ENCODE measurements around the gene OR6C74. TPM values are rescaled to one million over a fixed set of nuclear protein-coding genes. Genes with fewer than 3 reads are reported as not detected.

The OR6C74 gene
- polyA plus RNA-seq, result not detected

DNA sequence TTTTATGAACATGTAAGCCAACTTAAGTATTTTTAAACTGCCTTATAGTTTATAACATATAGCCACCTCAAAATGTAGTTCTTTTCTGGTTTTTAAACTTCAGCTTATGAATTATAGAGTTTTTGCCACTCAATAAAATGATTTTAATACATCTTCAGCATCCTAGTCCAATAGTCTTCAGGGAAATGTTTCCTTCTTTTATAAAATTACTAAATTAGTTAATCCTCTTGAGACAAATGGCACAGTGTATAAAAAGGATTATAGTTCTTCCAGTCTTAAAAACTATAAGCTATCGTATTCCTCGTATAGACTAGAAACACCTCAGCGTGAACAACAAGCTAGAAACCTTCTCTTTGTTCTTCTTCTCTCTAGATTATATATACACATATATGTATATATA is at the start of gene OR6C74:
Gene OR6C74, plus strand, starts transcription at position 301 of the 400 bp plus-strand sequence. CDS start 2,679 bp downstream, outside the sequence.
- no peak within 1 kb of the TSS for H3K27ac Mint-ChIP-seq
- H3K36me3 Mint-ChIP-seq, result no peaks in the 10 kb centered on the region
- no peaks in the 10 kb centered on the region for H3K9me3 Mint-ChIP-seq
- H3K27me3 Mint-ChIP-seq, result peaks cover 2% of the 10 kb centered on the region
- no peak within 1 kb of the TSS for H3K4me3 Mint-ChIP-seq
- no peaks in the 10 kb centered on the region for H3K4me1 Mint-ChIP-seq

DNA sequence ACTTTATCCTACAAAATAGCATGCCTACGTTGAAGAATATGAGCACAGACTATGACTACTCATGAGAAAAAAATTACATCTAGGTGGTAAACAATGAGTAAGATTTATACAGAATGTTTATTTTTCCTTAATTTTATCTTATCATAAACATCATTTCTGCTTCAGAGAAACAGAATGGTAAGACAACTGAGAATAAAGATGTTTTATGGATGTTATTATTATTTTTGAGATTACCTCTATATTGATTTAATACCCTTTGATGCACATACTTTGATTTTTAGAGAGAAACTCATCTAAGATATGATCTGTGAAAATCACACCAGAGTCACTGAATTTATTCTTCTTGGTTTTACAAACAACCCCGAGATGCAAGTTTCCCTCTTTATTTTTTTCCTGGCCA is 23.7 kb upstream of the OR6C74 start, which contains the start of gene OR10A7:
Gene OR10A7, plus strand, starts transcription at position 301 of the 400 bp plus-strand sequence. Its CDS starts 0 bp downstream, at position 301.
- H3K27me3 Mint-ChIP-seq, result peaks cover 7% of the 10 kb centered on the region
- H3K27ac Mint-ChIP-seq, result no peak within 1 kb of the TSS
- no peak within 1 kb of the TSS for H3K4me3 Mint-ChIP-seq
- peaks cover 0 to 2% (median 0%) of the 10 kb centered on the region in 3 donors for H3K9me3 Mint-ChIP-seq
- no peaks in the 10 kb centered on the region for H3K4me1 Mint-ChIP-seq
- no peaks in the 10 kb centered on the region for H3K36me3 Mint-ChIP-seq

DNA sequence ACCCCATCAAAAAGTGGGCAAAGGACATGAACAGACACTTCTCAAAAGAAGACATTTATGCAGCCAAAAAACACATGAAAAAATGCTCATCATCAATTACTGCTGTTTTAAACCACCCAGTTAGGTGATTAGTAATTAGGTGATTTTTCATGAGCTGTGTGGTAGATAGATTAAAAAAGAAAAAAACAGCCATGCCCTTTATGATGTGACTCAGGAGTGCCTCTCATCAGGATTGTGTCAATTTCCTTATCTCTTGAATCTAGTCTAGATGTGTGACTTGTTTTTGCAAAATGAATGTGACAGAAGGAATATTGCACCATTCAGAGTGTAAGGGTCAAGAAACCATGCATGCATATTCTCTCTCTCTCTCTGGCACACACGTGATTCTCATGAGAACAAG is 17.9 kb upstream of the OR6C74 start:
- peaks cover 0 to 2% (median 0%) of the 10 kb centered on the region in 3 donors for H3K9me3 Mint-ChIP-seq
- no peaks in the 10 kb centered on the region for H3K4me1 Mint-ChIP-seq
- no peaks in the 10 kb centered on the region for H3K36me3 Mint-ChIP-seq
- no peak overlapping the region for H3K4me3 Mint-ChIP-seq
- peaks cover 10% of the 10 kb centered on the region for H3K27me3 Mint-ChIP-seq
- H3K27ac Mint-ChIP-seq, result no peak overlapping the region

DNA sequence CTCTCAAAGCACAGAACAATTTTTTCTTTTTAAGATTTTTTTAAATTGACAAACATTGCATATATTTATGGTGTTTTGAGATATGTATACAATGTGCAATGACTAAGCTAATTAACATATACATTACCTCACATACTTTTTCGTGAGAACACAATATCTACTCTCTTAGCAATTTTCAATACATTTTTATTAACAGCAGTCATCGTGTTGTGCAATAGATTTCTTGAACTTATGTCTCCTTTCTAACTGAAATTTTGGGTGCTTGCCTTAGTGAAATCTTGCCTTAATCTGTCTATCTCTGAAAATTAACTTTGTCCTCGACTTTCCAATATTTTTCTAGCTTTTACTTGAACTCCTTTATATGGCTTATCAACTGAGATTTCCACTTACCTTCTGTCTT is 16.8 kb upstream of the OR6C74 start:
- Mint-ChIP-seq H3K4me3 (no peak overlapping the region), H3K4me1 (no peaks in the 10 kb centered on the region), H3K27ac (no peak overlapping the region), H3K9me3 (peaks cover 0 to 2% (median 0%) of the 10 kb centered on the region in 3 donors), H3K36me3 (no peaks in the 10 kb centered on the region), H3K27me3 (peaks cover 10% of the 10 kb centered on the region)

DNA sequence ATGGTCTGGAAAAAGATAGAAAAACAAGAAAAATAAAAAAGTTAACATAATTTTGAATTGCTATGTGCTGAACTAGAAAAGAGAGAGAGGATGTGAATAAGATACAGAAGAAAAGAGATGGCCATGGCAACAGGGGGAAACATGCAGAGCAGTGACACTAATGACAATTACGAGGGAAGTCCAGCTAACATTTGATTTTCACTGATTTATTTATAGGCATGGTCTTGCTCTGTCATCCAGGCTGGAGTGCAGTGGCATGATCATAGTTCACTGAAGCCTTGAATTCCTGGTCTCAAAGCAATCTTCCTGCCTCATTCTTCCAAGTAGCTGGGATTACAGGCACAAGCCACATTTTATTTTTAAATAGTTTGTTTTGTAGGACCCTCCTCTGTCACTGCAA is 1.8 kb downstream of the OR6C74 start:
- H3K4me3 Mint-ChIP-seq, result no peak overlapping the region
- H3K9me3 Mint-ChIP-seq, result no peaks in the 10 kb centered on the region
- H3K4me1 Mint-ChIP-seq, result no peaks in the 10 kb centered on the region
- no peak overlapping the region for H3K27ac Mint-ChIP-seq
- H3K36me3 Mint-ChIP-seq, result no peaks in the 10 kb centered on the region
- H3K27me3 Mint-ChIP-seq, result peaks cover 2% of the 10 kb centered on the region

DNA sequence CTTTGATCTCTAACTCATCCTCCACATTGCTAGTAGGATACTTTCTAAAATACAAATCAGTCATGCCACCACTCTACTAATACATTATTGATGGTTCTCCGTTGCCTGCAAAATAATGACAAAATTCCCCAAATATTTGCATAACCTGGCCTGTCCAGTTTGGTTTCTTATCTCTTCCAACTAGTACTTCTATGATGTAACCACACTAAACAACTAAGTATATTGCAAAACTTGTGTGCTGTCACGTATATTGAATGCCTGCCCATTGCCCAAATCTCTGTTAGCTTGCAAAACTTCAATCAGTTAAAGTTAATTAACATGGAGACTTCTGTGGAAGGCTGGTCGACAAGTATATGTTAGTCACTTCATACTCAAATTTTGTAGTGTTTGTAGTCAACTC is 6.5 kb downstream of the OR6C74 start:
- H3K27me3 Mint-ChIP-seq, result peaks cover 3% of the 10 kb centered on the region
- no peaks in the 10 kb centered on the region for H3K4me1 Mint-ChIP-seq
- H3K9me3 Mint-ChIP-seq, result no peaks in the 10 kb centered on the region
- no peak overlapping the region for H3K4me3 Mint-ChIP-seq
- no peak overlapping the region for H3K27ac Mint-ChIP-seq
- H3K36me3 Mint-ChIP-seq, result no peaks in the 10 kb centered on the region

DNA sequence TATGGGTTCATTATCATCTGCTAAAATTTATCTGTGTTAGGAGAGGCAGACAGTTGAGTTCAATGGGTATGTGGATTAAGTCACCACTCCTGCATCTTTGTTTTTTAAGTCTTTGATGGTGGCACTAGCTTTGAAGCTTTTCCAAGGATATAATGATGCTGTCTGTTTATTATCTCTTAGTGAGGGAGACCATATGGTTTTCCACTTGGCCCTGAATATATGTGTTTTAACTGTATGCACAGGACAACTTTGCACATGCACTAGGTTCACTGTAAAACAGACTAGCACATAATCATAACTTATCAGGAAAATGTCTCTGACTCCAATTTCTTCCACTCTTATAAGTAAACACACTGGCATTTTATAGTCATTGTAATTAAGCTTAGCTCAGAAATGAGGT is 8.9 kb downstream of the OR6C74 start:
- no peaks in the 10 kb centered on the region for H3K9me3 Mint-ChIP-seq
- no peaks in the 10 kb centered on the region for H3K36me3 Mint-ChIP-seq
- no peak overlapping the region for H3K4me3 Mint-ChIP-seq
- H3K27ac Mint-ChIP-seq, result no peak overlapping the region
- no peaks in the 10 kb centered on the region for H3K4me1 Mint-ChIP-seq
- peaks cover 3% of the 10 kb centered on the region for H3K27me3 Mint-ChIP-seq

DNA sequence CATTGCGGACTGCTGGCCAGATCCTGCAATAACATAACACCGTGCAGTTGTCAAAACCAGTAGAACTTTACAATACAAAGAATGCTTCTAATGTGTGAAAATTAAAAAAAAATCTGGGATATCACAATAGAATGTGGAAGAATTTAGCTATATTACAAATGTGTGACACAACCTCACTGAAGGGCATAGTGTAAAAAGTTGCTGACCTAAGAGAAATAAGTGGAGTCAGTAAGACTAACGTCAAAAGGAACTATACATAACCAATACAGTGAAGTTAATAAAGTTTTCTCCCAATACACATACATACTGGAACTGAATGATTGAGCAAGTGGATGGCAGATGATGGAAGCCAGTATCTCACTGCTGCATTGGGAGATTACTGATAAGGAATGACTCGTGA is 12.4 kb downstream of the OR6C74 start:
- Mint-ChIP-seq H3K36me3 (no peaks in the 10 kb centered on the region), H3K4me3 (no peak overlapping the region)

DNA sequence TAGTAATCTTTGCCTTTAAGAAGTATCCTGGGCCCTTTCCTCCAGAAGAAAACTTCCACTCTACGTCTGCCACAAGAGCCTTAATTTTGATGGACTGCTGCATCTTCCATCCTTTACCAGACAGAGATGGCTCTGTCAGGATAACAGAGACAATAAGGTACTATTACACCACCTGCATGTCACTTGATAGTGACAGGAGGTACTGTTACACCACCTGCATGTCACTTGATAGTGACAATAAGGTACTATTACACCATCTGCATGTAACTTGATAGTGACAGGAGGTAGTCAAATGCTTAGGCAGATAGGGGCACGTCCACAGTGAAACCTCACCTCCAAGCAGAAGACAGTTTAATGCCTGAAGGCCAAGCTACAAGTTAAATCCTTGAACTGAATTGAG is 13.9 kb downstream of the OR6C74 start:
- Mint-ChIP-seq H3K36me3 (no peaks in the 10 kb centered on the region), H3K9me3 (no peaks in the 10 kb centered on the region), H3K27me3 (peaks cover 2% of the 10 kb centered on the region), H3K4me1 (no peaks in the 10 kb centered on the region), H3K27ac (no peak overlapping the region), H3K4me3 (no peak overlapping the region)

More for the DNA sequence above, 12.4 kb downstream of the OR6C74 start:
- Mint-ChIP-seq H3K9me3 (no peaks in the 10 kb centered on the region), H3K27ac (no peak overlapping the region), H3K27me3 (peaks cover 3% of the 10 kb centered on the region), H3K4me1 (no peaks in the 10 kb centered on the region)

DNA sequence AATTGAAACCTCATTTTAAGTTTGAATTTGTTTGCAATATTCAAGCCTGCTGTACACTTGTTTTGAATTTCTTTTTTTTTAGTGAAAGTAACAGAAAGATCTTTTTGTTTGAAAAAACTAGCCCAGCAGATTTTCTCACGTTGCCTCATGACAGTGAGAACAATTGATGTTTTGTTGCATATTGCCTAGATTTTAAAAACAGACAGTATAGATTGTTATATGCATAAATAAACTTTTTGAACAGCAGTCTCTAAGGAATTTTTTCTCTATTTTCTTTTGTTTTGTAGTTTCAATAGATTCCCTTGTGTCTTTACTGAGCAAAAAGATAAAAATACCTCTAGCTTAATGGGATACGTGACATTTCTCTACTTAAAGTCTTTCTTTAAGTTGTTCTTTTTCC is 36.6 kb downstream of the OR6C74 start:
- no peak overlapping the region for H3K4me3 Mint-ChIP-seq
- H3K9me3 Mint-ChIP-seq, result peaks cover 0 to 10% (median 5%) of the 10 kb centered on the region in 3 donors

DNA sequence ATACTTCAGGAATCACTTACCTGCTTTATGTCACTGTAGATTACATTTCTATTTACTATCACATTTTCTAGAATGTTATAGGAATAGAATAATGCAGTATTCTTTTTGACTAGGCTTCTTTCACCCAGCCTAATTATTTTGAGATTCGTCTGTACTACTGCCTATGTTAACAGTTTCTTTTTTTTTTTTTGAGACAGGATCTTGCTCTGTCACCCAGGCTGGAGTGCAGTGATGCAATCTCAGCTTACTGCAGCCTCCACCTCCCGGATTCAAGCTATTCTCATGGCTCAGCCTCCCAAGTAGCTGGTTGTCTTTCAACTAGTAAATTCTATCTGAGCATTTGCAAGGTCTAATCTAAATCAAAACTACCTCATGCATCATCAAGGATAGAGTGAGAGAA is 45.6 kb downstream of the OR6C74 start:
- Mint-ChIP-seq H3K9me3 (no peaks in the 10 kb centered on the region), H3K27ac (no peak overlapping the region)

More for the DNA sequence above, 36.6 kb downstream of the OR6C74 start:
- Mint-ChIP-seq H3K27me3 (no peaks in the 10 kb centered on the region), H3K36me3 (no peaks in the 10 kb centered on the region), H3K4me1 (no peaks in the 10 kb centered on the region), H3K27ac (no peak overlapping the region)

More for the DNA sequence above, 45.6 kb downstream of the OR6C74 start:
- no peaks in the 10 kb centered on the region for H3K4me1 Mint-ChIP-seq
- H3K27me3 Mint-ChIP-seq, result peaks cover 3% of the 10 kb centered on the region
- no peaks in the 10 kb centered on the region for H3K36me3 Mint-ChIP-seq
- no peak overlapping the region for H3K4me3 Mint-ChIP-seq

Other genes with a start within 250 kb of the OR6C74 start
- gene NEUROD4, start 224.6 kb upstream of the OR6C74 start, polyA plus RNA-seq, result not detected
- not detected for gene OR9K2, start 118.2 kb upstream of the OR6C74 start, polyA plus RNA-seq
- not detected for gene OR10A7, start 23.6 kb upstream of the OR6C74 start, polyA plus RNA-seq
- not detected for gene OR6C6, start 52.0 kb downstream of the OR6C74 start, polyA plus RNA-seq
- gene OR6C1, start 69.7 kb downstream of the OR6C74 start, polyA plus RNA-seq, result not detected
- not detected for gene OR6C3, start 86.1 kb downstream of the OR6C74 start, polyA plus RNA-seq
- not detected for gene OR6C75, start 118.4 kb downstream of the OR6C74 start, polyA plus RNA-seq
- not detected for gene OR6C65, start 155.9 kb downstream of the OR6C74 start, polyA plus RNA-seq
- not detected for gene OR6C76, start 181.6 kb downstream of the OR6C74 start, polyA plus RNA-seq
- not detected for gene OR6C2, start 199.5 kb downstream of the OR6C74 start, polyA plus RNA-seq
- gene OR6C70, start 225.5 kb downstream of the OR6C74 start, polyA plus RNA-seq, result not detected
- not detected for gene OR6C68, start 247.8 kb downstream of the OR6C74 start, polyA plus RNA-seq

Measured in IgD-negative memory B cell (primary cell).